ENCODE measurements around the gene GNAS-AS1.

- TF ChIP-seq CTCF (IDR thresholded peaks at IDR 0.05) (no peak), POLR2A (IDR thresholded peaks at IDR 0.05) (no peak), POLR2AphosphoS5 (IDR thresholded peaks at IDR 0.05) (no peak)
Measured at GRCh38 chr20:58863044-58863790, 12.5 kb upstream of the GNAS-AS1 start.
